GM12878 (cell line): ENCODE data around the gene TKT. TPM values are rescaled to one million over a fixed set of nuclear protein-coding genes. Genes with fewer than 3 reads are reported as not detected.

Source experiments
- ATAC-seq: fragments of 200-7000 bp; cut with Tn5 transposase; 3 replicates; pipeline ENCODE4 v1.9.1; 2020; ENCODE audit warnings: mild to moderate bottlenecking, moderate library complexity
- BruUV-seq: library from RNA; stranded (reverse); fragments of 400-500 nt; replicated peaks from 2 replicates; lab custom pipeline; 2021; lab: Mats Ljungman, UMichigan
- CTCF ChIA-PET: fragments of 300-600 bp; sonication (Branson Sonifier 250); formaldehyde crosslinking; extraction: SDS; loops from one replicate; lab custom pipeline; 2021; ENCODE audit warnings: inconsistent platforms; lab: Yijun Ruan, JAX
- POLR2A ChIA-PET: fragments of 350-600 bp; formaldehyde crosslinking; extraction: SDS; loops from one replicate; lab custom pipeline; 2021; ENCODE audit warnings: inconsistent platforms; lab: Charles Lee
- RAD21 ChIA-PET: fragments of 300-600 bp; sonication (Branson Sonifier 250); formaldehyde crosslinking; loops from one replicate; lab custom pipeline; 2023; ENCODE audit warnings: antibody characterized with exemption; ENCODE audit not compliant: unreplicated experiment; lab: Charles Lee
- SMC1A ChIA-PET: fragments of 300-600 bp; sonication (Branson Sonifier 250); formaldehyde crosslinking; loops from one replicate; lab custom pipeline; 2023; ENCODE audit not compliant: unreplicated experiment, uncharacterized antibody; lab: Charles Lee
- DNase-seq: peaks from one replicate; pipeline ENCODE4 v3.0.0-alpha.2; 2011; ENCODE audit warnings: low read depth, low spot score
- FAIRE-seq: peaks from 3 replicates; lab custom pipeline; 2011; peaks lifted over from hg19 to GRCh38; lab: Jason Lieb, UNC
- H2AFZ ChIP-seq: 2 replicates; pipeline ENCODE4 v1.6.0; 2011; ENCODE audit warnings: low read depth, low read length, control low read depth; ENCODE audit not compliant: control insufficient read depth
- H3K27ac ChIP-seq: 2 replicates; pipeline ENCODE4 v1.5.1; 2011; ENCODE audit warnings: control low read depth; ENCODE audit not compliant: control insufficient read depth, insufficient read depth
- H3K27me3 ChIP-seq, 2 experiments: replicated peaks in 1 of 2; 2 replicates each; pipeline versions ENCODE4 v1.6.0 to v1.6.1; 2011; ENCODE audit warnings: low read length in 1 of 2; ENCODE audit not compliant: control insufficient read depth in 2 of 2, insufficient read depth in 2 of 2
- H3K36me3 ChIP-seq, 2 experiments: 2 replicates each; pipeline ENCODE4 v1.5.1; 2011; ENCODE audit warnings: low read length in 1 of 2; ENCODE audit not compliant: control insufficient read depth in 2 of 2, insufficient read depth in 2 of 2
- H3K4me1 ChIP-seq: 2 replicates; pipeline ENCODE4 v1.6.1; 2011; ENCODE audit warnings: mild to moderate bottlenecking, low read length, moderate library complexity, mixed read lengths; ENCODE audit not compliant: control insufficient read depth, insufficient read depth
- H3K4me2 ChIP-seq: 2 replicates; pipeline ENCODE4 v1.6.0; 2011; ENCODE audit warnings: control low read depth; ENCODE audit not compliant: control insufficient read depth, insufficient read depth
- H3K4me3 ChIP-seq: fragments of 200-600 bp; sonication (generic); 2 replicates; pipeline ENCODE4 v1.5.1; 2016
- H3K79me2 ChIP-seq: 2 replicates; pipeline ENCODE4 v1.6.0; 2011; ENCODE audit warnings: low read length; ENCODE audit not compliant: control insufficient read depth, insufficient read depth
- H3K9ac ChIP-seq: 2 replicates; pipeline ENCODE4 v1.8.0; 2011; ENCODE audit warnings: low read length, control low read depth, mixed read lengths; ENCODE audit not compliant: control insufficient read depth, insufficient read depth
- H3K9me3 ChIP-seq: replicated peaks from 3 replicates; pipeline ENCODE4 v1.5.1; 2011; ENCODE audit warnings: mild to moderate bottlenecking, low read length; ENCODE audit not compliant: control insufficient read depth, insufficient read depth
- H4K20me1 ChIP-seq: 2 replicates; pipeline ENCODE4 v1.6.0; 2011; ENCODE audit not compliant: control insufficient read depth, insufficient read depth
- CREB1 ChIP-seq: IDR thresholded peaks from 2 replicates; pipeline ENCODE4 v1.6.1; 2012; ENCODE audit warnings: low read depth, mild to moderate bottlenecking, inconsistent platforms
- ESRRA ChIP-seq: IDR thresholded peaks from 2 replicates; pipeline ENCODE4 v1.6.1; 2012; ENCODE audit warnings: mild to moderate bottlenecking, low read length, improper control_type of control experiment
- ETV6 ChIP-seq, 2 experiments: fragments of 450-650 bp in 1 of 2; IDR thresholded peaks in 1 of 2; conservative IDR thresholded peaks in 1 of 2; 2 replicates each; pipeline ENCODE4 v1.6.1; 2014; ENCODE audit warnings: antibody characterized with exemption in 1 of 2, borderline replicate concordance in 1 of 2, low read depth in 1 of 2, mild to moderate bottlenecking in 1 of 2, moderate library complexity in 1 of 2
- EZH2 ChIP-seq: IDR thresholded peaks from 2 replicates; pipeline ENCODE4 v1.6.1; 2012; ENCODE audit warnings: low read depth, mild to moderate bottlenecking, control low read depth, inconsistent platforms, low read length, borderline replicate concordance; ENCODE audit not compliant: control insufficient read depth
- MLLT1 ChIP-seq: fragments of 450-650 bp; IDR thresholded peaks from 2 replicates; pipeline ENCODE4 v1.6.1; 2016; ENCODE audit warnings: mild to moderate bottlenecking
- SP1 ChIP-seq: IDR thresholded peaks from one replicate; pipeline ENCODE4 v1.6.1; 2011; ENCODE audit warnings: low read depth, low read length
- SPI1 ChIP-seq: IDR thresholded peaks from 2 replicates; pipeline ENCODE4 v1.6.1; 2011; ENCODE audit warnings: low read depth, mild to moderate bottlenecking, low read length, moderate library complexity, borderline replicate concordance; ENCODE audit not compliant: insufficient read depth
- ZNF622 ChIP-seq: fragments of 450-650 bp; IDR thresholded peaks from 2 replicates; pipeline ENCODE4 v1.6.1; 2017; ENCODE audit warnings: mild to moderate bottlenecking, inconsistent platforms
- WGBS: methylation state at CpG from one replicate; pipeline ENCODE4 v1.1.6; 2016; ENCODE audit warnings: low lambda C conversion rate; ENCODE audit not compliant: insufficient replicate concordance, insufficient coverage; ENCODE audit errors: missing lambda C conversion rate; 5-methylcytosine and 5-hydroxymethylcytosine counted together
- in situ Hi-C: fragments of 300-500 bp; cut with MboI; formaldehyde crosslinking; loops from 9 replicates; pipeline ENCODE4 v1.14.3; 2018; ENCODE audit warnings: mixed read lengths
- intact Hi-C: fragments of 100-400 bp; cut with micrococcal nuclease; formaldehyde crosslinking; loops from one replicate; pipeline ENCODE4 v1.14.2; 2022; ENCODE audit not compliant: unreplicated experiment
- polyA plus RNA-seq, 11 experiments: library from polyadenylated mRNA; depleted of rRNA in 4 of 11; unstranded in 6 of 11; stranded (reverse) in 5 of 11; fragments of >200 nt; fragmentation: Nextera tagmentation in 4 of 11; fragmentation: Illumina TruSeq in 1 of 11; extraction: Ambion mirVana in 4 of 11; extraction: Trizol in 1 of 11; gene quantifications; 1 replicate in 1 of 11; 2 replicates in 10 of 11; pipeline versions ENCODE4 v1.2.1 to v1.2.3, GENCODE V29; 2011 to 2016; ENCODE audit warnings: inconsistent platforms in 2 of 11, missing spikeins in 2 of 11, low read depth in 1 of 11
- total RNA-seq, 4 experiments: library from RNA; depleted of rRNA in 3 of 4; stranded (reverse); fragments of >200 nt in 3 of 4; fragmentation: Illumina TruSeq in 1 of 4; extraction: Trizol in 1 of 4; gene quantifications; 2 replicates each; pipeline versions ENCODE4 v1.2.1 to v1.2.3, GENCODE V29; 2013 to 2021

Gene TKT
- total and polyA plus RNA-seq, 10 of the 15 experiments (the other 5 are each of a cell fraction or from before 2014, with no cell fraction given) = 56.4 to 385 (median 143) TPM

GRCh38 chr3:53215816-53216215 lies 40.0 kb downstream of the TKT start:
- 52% methylated on average over 2 of the region's 2 CpGs for WGBS
- CTCF ChIA-PET = interaction anchor here (0.7 kb wide), 1 partner anchor 21 kb away, joined by 3 read pairs; no protein-coding TSS in a partner anchor
- Histone ChIP-seq H3K9ac (no peak overlapping the region), H3K4me2 (no peak overlapping the region), H4K20me1 (no peaks in the 10 kb centered on the region), H2AFZ (no peak overlapping the region), H3K4me3 (no peak overlapping the region), H3K36me3 (peaks cover 0 to 3% of the 10 kb centered on the region in 2 experiments; a peak in 1 of 4 replicates), H3K4me1 (no peaks in the 10 kb centered on the region; the same call in 1 of the 2 replicates), H3K27ac (no peak overlapping the region), H3K27me3 (no peaks in the 10 kb centered on the region), H3K9me3 (no peaks in the 10 kb centered on the region; the same call in 2 of the 3 replicates), H3K79me2 (no peaks in the 10 kb centered on the region)
- ATAC-seq (no peak), DNase-seq (no peak), FAIRE-seq (no peak)
- RAD21 ChIA-PET = no interaction called here
- POLR2A ChIA-PET = interaction anchor here (0.7 to 0.9 kb wide), 4 partner anchors 16 to 458 kb away, joined by 3 to 5 read pairs (median 4); no protein-coding TSS in a partner anchor
- SMC1A ChIA-PET = interaction anchor here (1.6 kb wide), 1 partner anchor 19 kb away, joined by 3 read pairs; no protein-coding TSS in a partner anchor
- intact Hi-C loops (no loop called here), in situ Hi-C loops (no loop called here)
- TF ChIP-seq EZH2 (no peak), ZNF622 (no peak), ETV6 (conservative IDR thresholded peaks at IDR 0.05 in 1 of 2, IDR thresholded peaks at IDR 0.05 in 1 of 2; ENCODE audit: borderline replicate concordance in 1 of 2, low read depth in 1 of 2) (no peak), ESRRA (no peak), MLLT1 (no peak), SP1 (no peak), CREB1 (no peak), SPI1 (no peak)
- BruUV-seq = no TSS peak
